GM12872 (cell line): ENCODE measurements around the gene CTPS1.

Source experiments
- CTCF ChIP-seq: IDR thresholded peaks from 3 replicates; pipeline ENCODE4 v1.5.1; 2011; ENCODE audit warnings: low read depth, mild to moderate bottlenecking, low read length, moderate library complexity; ENCODE audit not compliant: insufficient read depth

Gene CTPS1

DNA sequence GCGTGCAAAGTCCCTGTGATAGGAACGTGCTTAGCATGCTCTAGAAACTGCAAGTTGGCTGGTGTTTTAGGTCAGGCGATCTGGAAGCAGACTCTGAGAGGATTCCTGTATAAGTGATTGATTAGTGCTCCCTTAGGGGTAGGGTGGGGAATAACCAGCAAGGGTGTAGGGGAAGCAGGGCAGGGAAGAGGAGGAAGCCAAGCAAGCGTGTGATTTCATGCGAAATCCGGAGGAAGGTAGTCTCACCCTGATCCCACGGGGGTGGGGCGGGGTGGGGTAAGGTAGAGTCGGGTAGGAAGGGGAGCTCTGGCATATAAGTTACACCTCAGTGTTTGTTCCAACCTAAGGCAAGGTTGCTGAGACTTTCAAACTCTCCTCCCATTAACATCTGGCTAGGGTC, 24.9 kb upstream of the CTPS1 start:
- no peak for TF ChIP-seq CTCF

DNA sequence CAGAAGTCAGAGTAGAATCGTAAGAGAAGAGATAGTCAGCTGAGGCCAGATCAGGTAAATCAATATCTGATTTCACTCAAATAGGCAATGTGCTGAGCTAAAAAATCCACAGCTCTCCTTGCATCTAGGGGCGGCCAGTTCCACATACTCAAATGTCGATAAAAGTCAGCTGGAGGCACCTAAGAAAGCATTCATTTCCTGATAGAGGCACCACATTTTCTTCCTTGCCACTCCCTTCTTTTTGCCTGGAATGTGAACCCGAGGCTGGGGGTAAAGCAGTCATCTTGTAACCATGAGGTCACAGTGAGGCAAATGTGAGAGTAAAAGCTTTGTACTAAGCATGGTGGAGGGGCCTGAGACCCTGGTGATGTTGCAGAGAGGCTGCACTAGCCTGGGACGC, 24.2 kb upstream of the CTPS1 start:
- no peak for TF ChIP-seq CTCF

DNA sequence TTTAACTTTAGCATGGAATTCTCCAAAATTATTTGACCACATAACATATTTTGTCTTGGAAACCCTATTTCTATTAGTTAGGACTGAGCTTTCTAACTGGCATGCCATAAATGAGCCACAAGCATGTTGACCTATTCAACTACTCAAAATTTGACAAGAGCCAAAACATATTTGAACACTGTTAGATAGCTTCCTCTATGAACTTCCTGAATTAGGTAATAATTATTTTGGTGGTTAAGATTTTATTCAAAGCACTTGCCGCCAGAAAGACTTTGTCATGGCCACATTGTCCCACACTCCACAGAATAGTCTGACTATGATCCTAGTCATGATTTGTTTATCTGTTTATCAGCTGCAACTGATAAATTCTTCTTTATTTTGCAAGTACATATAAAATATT, 23.1 kb upstream of the CTPS1 start:
- no peak for TF ChIP-seq CTCF

- TF ChIP-seq CTCF = no peak
Observed at GRCh38 chr1:40958210-40958609, 21.3 kb upstream of the CTPS1 start.

- TF ChIP-seq CTCF = no peak
Observed at GRCh38 chr1:40965531-40965930, 14.0 kb upstream of the CTPS1 start.

- no peak for TF ChIP-seq CTCF
Observed at GRCh38 chr1:40966417-40966816, 13.1 kb upstream of the CTPS1 start.

- TF ChIP-seq CTCF = no peak
Observed at GRCh38 chr1:40969445-40969844, 10.1 kb upstream of the CTPS1 start.

- no peak for TF ChIP-seq CTCF
Observed at GRCh38 chr1:40971966-40972365, 7.5 kb upstream of the CTPS1 start.
